Hepatocyte (in vitro differentiated cells): ENCODE measurements around the gene LPCAT3.

Experiments used
- EZH2 ChIP-seq: fragments of 200-600 bp; sonication (generic); IDR thresholded peaks from 2 replicates; pipeline ENCODE4 v1.6.1; 2016; ENCODE audit warnings: antibody characterized with exemption, mild to moderate bottlenecking, borderline replicate concordance
- TF ChIP-seq, protein P1 (sequence below): fragments of 200-600 bp; sonication (generic); IDR thresholded peaks from 2 replicates; pipeline ENCODE4 v1.5.1; 2016; ENCODE audit warnings: antibody characterized with exemption, mild to moderate bottlenecking; ENCODE audit not compliant: poor library complexity

DNA sequence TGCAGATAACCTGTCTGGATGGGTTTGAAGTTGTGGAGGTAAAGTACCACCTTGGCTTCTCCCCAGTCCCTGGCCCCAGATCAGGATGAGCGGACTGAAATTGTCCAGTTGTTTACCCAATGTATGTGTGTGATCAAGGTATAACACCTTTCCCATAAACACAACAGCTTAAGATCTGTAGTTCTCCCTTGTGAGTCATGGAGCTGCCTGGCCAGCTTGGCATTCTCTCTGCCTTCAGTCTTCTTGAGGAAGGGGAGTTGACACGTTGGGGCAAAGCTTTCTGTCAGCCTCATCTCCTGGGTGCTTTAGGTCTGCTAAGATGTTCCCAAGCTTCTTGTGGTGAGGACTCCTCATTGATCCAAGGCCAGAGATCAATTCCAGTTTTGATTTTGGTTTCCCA lies 48.3 kb upstream of the LPCAT3 start:
- TF ChIP-seq, protein P1, sequence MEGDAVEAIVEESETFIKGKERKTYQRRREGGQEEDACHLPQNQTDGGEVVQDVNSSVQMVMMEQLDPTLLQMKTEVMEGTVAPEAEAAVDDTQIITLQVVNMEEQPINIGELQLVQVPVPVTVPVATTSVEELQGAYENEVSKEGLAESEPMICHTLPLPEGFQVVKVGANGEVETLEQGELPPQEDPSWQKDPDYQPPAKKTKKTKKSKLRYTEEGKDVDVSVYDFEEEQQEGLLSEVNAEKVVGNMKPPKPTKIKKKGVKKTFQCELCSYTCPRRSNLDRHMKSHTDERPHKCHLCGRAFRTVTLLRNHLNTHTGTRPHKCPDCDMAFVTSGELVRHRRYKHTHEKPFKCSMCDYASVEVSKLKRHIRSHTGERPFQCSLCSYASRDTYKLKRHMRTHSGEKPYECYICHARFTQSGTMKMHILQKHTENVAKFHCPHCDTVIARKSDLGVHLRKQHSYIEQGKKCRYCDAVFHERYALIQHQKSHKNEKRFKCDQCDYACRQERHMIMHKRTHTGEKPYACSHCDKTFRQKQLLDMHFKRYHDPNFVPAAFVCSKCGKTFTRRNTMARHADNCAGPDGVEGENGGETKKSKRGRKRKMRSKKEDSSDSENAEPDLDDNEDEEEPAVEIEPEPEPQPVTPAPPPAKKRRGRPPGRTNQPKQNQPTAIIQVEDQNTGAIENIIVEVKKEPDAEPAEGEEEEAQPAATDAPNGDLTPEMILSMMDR, result no peak
- no peak for TF ChIP-seq EZH2
